ENCODE results near the gene SYNDIG1. TPM values are rescaled to one million over a fixed set of nuclear protein-coding genes. Genes with fewer than 3 reads are reported as not detected.

The SYNDIG1 gene
- polyA plus RNA-seq, 1 of the 3 experiments (the other 2 are of a cell fraction): not detected

GRCh38 chr20:24638591-24639548, 169.4 kb downstream of the SYNDIG1 start:
- Histone ChIP-seq H3K27me3 (ENCODE audit: insufficient read depth) (no peaks in the 10 kb centered on the region), H3K9ac (no peak overlapping the region), H3K79me2 (ENCODE audit: insufficient read depth) (no peaks in the 10 kb centered on the region), H3K36me3 (replicated peaks in 1 of 2; ENCODE audit: control insufficient read depth in 1 of 2, insufficient read depth in 2 of 2, low read length in 1 of 2) (no peaks in the 10 kb centered on the region), H3K27ac (ENCODE audit: low read depth in 2 of 2, low read length in 1 of 2) (no peak overlapping the region), H2AFZ (ENCODE audit: low read depth) (no peak overlapping the region), H3K4me3 (ENCODE audit: low read depth in 2 of 2, low read length in 1 of 2) (no peak overlapping the region), H3K4me2 (no peak overlapping the region), H4K20me1 (ENCODE audit: insufficient read depth) (no peaks in the 10 kb centered on the region), H3K9me2 (no peaks in the 10 kb centered on the region), H3F3A (replicated peaks; ENCODE audit: insufficient read depth) (no peaks in the 10 kb centered on the region), H3K4me1 (ENCODE audit: control insufficient read depth in 1 of 2, insufficient read depth in 2 of 2, low read depth in 1 of 2, low read length in 1 of 2) (peaks cover 11 to 14% of the 10 kb centered on the region in 2 experiments), H3K9me3 (no peaks in the 10 kb centered on the region)
- WGBS (ENCODE audit: low lambda C conversion rate): 55% methylated on average over 10 of the region's 12 CpGs
- ChIA-PET CTCF (no interaction called here), POLR2A (no interaction called here)
- TF ChIP-seq RAD21 (IDR thresholded peaks at IDR 0.05; ENCODE audit: low read length) (no peak), NRF1 (IDR thresholded peaks at IDR 0.05; ENCODE audit: low read depth, low read length) (no peak), CHD2 (IDR thresholded peaks at IDR 0.05; ENCODE audit: low read length, partially characterized antibody) (no peak), TCF12 (IDR thresholded peaks at IDR 0.05) (no peak), RFX5 (IDR thresholded peaks at IDR 0.05; ENCODE audit: low read length) (no peak), ELF1 (IDR thresholded peaks at IDR 0.05) (no peak), FOSL2 (IDR thresholded peaks at IDR 0.05; ENCODE audit: borderline replicate concordance, low read depth) (no peak), RCOR1 (IDR thresholded peaks at IDR 0.05; ENCODE audit: low read length) (no peak), TEAD4 (IDR thresholded peaks at IDR 0.05; ENCODE audit: borderline replicate concordance, insufficient read depth) (no peak), USF2 (IDR thresholded peaks at IDR 0.05; ENCODE audit: borderline replicate concordance, low read depth, low read length) (no peak), YY1 (IDR thresholded peaks at IDR 0.05; ENCODE audit: low read depth) (no peak), GATA2 (CRISPR knock-in tag; IDR thresholded peaks at IDR 0.05) (no peak), POLR2AphosphoS5 (IDR thresholded peaks at IDR 0.05; ENCODE audit: low read depth, low read length) (no peak), MAX (IDR thresholded peaks at IDR 0.05; ENCODE audit: low read depth) (no peak), TAF1 (IDR thresholded peaks at IDR 0.05; ENCODE audit: borderline replicate concordance, low read depth, low read length) (no peak), SIN3A (IDR thresholded peaks at IDR 0.05; ENCODE audit: borderline replicate concordance, low read depth, low read length) (no peak), MEF2A (IDR thresholded peaks at IDR 0.05; ENCODE audit: borderline replicate concordance, low read depth) (no peak), FOXM1 (IDR thresholded peaks at IDR 0.05; ENCODE audit: low read depth) (no peak)
- DNase-seq: no peak

- H3K36me3 ChIP-seq (replicated peaks in 1 of 2; ENCODE audit: control insufficient read depth in 1 of 2, insufficient read depth in 2 of 2, low read length in 1 of 2): no peaks in the 10 kb centered on the region
- no peak overlapping the region for H3K4me3 ChIP-seq (ENCODE audit: low read depth in 2 of 2, low read length in 1 of 2)
- H3K27me3 ChIP-seq (ENCODE audit: insufficient read depth): no peaks in the 10 kb centered on the region
- H2AFZ ChIP-seq (ENCODE audit: low read depth): no peak overlapping the region
- no peaks in the 10 kb centered on the region for H3K9me2 ChIP-seq
- no peaks in the 10 kb centered on the region for H3K79me2 ChIP-seq (ENCODE audit: insufficient read depth)
- no peaks in the 10 kb centered on the region for H4K20me1 ChIP-seq (ENCODE audit: insufficient read depth)
- H3F3A ChIP-seq (replicated peaks; ENCODE audit: insufficient read depth): no peaks in the 10 kb centered on the region
- H3K4me1 ChIP-seq (ENCODE audit: control insufficient read depth in 1 of 2, insufficient read depth in 2 of 2, low read depth in 1 of 2, low read length in 1 of 2): peaks cover under 1 to 5% of the 10 kb centered on the region in 2 experiments; a peak in 2 of 4 replicates
- WGBS (ENCODE audit: low lambda C conversion rate): 68% methylated on average over 2 of the region's 2 CpGs
- no peak overlapping the region for H3K9ac ChIP-seq
- DNase-seq: no peak
- H3K27ac ChIP-seq (ENCODE audit: low read depth in 2 of 2, low read length in 1 of 2): no peak overlapping the region
- no peaks in the 10 kb centered on the region for H3K9me3 ChIP-seq
- ChIA-PET POLR2A (no interaction called here), CTCF (interaction anchor here (1.1 kb wide), 1 partner anchor 9 kb away, joined by 3 read pairs; no protein-coding TSS in a partner anchor)
- H3K4me2 ChIP-seq: no peak overlapping the region
- TF ChIP-seq, protein P1, sequence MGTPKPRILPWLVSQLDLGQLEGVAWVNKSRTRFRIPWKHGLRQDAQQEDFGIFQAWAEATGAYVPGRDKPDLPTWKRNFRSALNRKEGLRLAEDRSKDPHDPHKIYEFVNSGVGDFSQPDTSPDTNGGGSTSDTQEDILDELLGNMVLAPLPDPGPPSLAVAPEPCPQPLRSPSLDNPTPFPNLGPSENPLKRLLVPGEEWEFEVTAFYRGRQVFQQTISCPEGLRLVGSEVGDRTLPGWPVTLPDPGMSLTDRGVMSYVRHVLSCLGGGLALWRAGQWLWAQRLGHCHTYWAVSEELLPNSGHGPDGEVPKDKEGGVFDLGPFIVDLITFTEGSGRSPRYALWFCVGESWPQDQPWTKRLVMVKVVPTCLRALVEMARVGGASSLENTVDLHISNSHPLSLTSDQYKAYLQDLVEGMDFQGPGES (IDR thresholded peaks at IDR 0.05; ENCODE audit: low read depth, low read length): no peak
- TF ChIP-seq MEF2A (IDR thresholded peaks at IDR 0.05; ENCODE audit: borderline replicate concordance, low read depth): no peak
- no peak for TF ChIP-seq POLR2AphosphoS5 (IDR thresholded peaks at IDR 0.05; ENCODE audit: low read depth, low read length)
- TF ChIP-seq, protein P2, sequence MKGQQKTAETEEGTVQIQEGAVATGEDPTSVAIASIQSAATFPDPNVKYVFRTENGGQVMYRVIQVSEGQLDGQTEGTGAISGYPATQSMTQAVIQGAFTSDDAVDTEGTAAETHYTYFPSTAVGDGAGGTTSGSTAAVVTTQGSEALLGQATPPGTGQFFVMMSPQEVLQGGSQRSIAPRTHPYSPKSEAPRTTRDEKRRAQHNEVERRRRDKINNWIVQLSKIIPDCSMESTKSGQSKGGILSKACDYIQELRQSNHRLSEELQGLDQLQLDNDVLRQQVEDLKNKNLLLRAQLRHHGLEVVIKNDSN (IDR thresholded peaks at IDR 0.05; ENCODE audit: borderline replicate concordance, low read depth): no peak
- no peak for TF ChIP-seq USF2 (IDR thresholded peaks at IDR 0.05; ENCODE audit: borderline replicate concordance, low read depth, low read length)
- no peak for TF ChIP-seq RCOR1 (IDR thresholded peaks at IDR 0.05; ENCODE audit: low read length)
- no peak for TF ChIP-seq RAD21 (IDR thresholded peaks at IDR 0.05; ENCODE audit: low read length)
- TF ChIP-seq RFX5 (IDR thresholded peaks at IDR 0.05; ENCODE audit: low read length): no peak
- no peak for TF ChIP-seq ZBTB33 (IDR thresholded peaks at IDR 0.05; ENCODE audit: borderline replicate concordance, low read depth)
Measured at GRCh38 chr20:24640276-24640675, 170.8 kb downstream of the SYNDIG1 start.

All from SK-N-SH (cell line).